Omental fat pad (tissue), 4 donors: Measurements from ENCODE around the gene XCR1. TPM values are rescaled to one million over a fixed set of nuclear protein-coding genes. Genes with fewer than 3 reads are reported as not detected.

Source experiments
- ATAC-seq: fragments of 150-250 bp; one replicate; pipeline ENCODE4 v1.9.1; 2016; ENCODE audit warnings: mild to moderate bottlenecking, moderate library complexity; ENCODE audit not compliant: low FRiP score
- DNase-seq: peaks from one replicate; pipeline ENCODE4 v3.0.0-alpha.2; 2019; ENCODE audit warnings: low spot score
- CTCF ChIP-seq, 3 donors: fragments of 450-650 bp; IDR thresholded peaks; one replicate each; pipeline ENCODE4 v1.5.1; 2016 to 2017; ENCODE audit warnings: antibody characterized with exemption in 3 of 3, mild to moderate bottlenecking in 3 of 3, moderate library complexity in 2 of 3
- total RNA-seq, 4 donors: library from RNA; depleted of rRNA; stranded (reverse); fragments of >200 nt; gene quantifications; one replicate each; pipeline ENCODE4 v1.1.0, GENCODE V29; 2016

Gene XCR1
- total RNA-seq, 4 donors from 2014 or later: 0.06 to 0.12 (median 0.09) TPM; not detected in 1

DNA sequence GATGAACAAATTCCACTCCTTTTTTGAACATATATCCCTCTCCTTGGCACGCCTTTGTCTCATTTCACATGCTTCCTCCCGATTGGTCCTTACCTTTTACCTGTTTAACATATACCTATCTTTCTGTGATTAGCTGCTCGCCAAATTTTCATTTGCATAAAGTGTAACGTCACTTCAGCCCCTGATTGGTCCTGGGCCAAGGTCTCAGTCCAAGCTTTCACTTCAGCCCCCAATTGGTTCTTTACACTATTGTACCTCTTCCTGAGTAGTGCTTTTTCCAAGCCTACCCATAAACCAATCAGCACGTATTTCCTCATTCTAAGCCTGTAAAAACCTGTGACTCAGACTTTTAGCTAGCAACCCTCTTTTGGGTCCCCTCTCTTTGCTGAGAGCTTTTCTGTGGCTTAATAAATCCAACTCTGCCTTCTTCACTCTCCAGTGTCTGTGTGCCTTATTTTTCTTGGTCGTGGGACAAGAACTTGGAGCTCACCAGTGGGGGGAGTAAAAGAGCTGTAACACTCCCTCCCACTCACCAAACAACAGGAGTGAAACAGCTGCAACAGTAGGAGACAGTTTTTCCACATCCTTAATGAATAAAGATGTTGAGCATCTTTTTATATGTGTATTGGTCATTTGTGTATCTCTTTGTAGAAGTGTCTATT lies 584 bp upstream of the XCR1 start:
- DNase-seq (no peak), ATAC-seq (no peak)
- no peak for TF ChIP-seq CTCF (IDR thresholded peaks at IDR 0.05)

GRCh38 chr3:46025139-46025538 lies 2.1 kb downstream of the XCR1 start:
- DNase-seq: no peak

DNA sequence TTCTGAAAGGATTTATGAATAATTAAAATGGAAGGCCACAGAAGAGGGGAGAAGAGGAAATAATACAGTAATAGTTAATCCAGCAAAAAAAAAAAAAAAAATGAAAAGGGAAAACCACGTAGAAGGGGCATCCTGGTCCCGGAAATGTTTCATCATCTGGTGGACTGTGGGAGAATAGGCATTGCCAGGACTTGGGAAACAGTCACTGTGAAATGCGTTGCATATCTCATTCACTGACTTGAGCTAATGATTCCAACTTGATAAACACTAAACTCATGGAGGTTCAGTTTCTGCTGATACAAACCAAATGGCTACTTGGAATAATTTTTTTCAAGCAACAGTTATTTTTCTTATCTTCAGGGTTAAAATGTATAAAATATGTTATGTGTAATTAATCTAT lies 3.2 kb downstream of the XCR1 start:
- ATAC-seq (no peak), DNase-seq (no peak)
- no peak for TF ChIP-seq CTCF (IDR thresholded peaks at IDR 0.05)

More at GRCh38 chr3:46025139-46025538, 2.1 kb downstream of the XCR1 start:
- TF ChIP-seq CTCF (IDR thresholded peaks at IDR 0.05): no peak
- no peak for ATAC-seq

DNA sequence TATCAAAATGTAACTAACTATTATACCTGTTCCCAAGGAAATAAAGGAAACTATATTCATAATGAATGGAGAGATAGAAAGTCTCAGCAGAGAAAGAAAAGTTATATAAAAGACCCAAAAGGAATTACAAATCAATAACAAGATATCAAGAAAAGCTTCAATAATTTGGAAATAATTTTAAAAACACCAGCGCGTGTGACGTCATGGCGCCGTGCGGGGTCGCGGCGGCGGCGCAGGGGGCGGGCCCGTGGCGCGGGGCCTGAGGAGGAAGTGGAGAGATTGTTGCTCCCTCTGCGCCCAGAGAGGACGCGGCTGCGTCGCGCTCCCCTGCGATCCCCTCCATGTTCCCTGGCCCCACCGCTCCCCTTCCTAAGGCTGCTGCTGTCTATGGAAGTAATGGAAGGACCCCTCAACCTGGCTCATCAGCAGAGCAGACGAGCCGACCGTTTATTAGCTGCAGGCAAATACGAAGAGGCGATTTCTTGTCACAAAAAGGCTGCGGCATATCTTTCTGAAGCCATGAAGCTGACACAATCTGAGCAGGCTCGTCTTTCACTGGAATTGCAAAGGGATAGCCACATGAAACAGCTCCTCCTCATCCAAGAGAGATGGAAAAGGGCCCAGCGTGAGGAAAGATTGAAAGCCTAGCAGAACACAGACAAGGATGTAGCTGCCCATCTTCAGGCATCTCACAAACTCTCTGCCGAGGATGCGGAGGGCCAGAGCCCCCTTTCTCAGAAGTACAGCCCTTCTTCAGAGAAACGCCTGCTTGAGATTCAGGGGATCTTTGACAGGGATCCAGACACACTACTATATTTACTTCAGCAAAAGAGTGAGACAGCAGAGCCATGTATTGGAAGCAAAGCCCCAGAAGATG lies 4.1 kb downstream of the XCR1 start:
- DNase-seq (no peak), ATAC-seq (no peak)
- TF ChIP-seq CTCF (IDR thresholded peaks at IDR 0.05): no peak

DNA sequence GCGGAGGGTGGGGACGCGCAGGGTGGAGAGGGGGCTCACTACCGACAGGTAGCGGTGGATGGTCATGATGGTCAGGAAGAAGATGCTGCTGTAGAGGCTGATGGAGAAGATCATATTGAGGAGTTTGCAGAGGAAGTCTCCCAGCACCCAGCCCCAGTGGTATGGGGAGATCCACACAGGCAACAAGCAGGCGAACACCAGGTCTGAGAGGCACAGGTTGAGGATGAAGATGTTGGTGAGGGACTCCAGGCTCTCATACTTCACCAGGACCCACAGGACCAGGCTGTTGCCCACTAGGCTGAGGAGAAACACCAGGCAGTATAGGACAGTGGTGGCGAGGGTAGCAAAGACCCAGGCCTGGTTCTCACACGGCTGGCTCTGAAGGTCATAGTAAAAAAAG lies 5.8 kb downstream of the XCR1 start:
- ATAC-seq (no peak), DNase-seq (no peak)
- no peak for TF ChIP-seq CTCF (IDR thresholded peaks at IDR 0.05)

DNA sequence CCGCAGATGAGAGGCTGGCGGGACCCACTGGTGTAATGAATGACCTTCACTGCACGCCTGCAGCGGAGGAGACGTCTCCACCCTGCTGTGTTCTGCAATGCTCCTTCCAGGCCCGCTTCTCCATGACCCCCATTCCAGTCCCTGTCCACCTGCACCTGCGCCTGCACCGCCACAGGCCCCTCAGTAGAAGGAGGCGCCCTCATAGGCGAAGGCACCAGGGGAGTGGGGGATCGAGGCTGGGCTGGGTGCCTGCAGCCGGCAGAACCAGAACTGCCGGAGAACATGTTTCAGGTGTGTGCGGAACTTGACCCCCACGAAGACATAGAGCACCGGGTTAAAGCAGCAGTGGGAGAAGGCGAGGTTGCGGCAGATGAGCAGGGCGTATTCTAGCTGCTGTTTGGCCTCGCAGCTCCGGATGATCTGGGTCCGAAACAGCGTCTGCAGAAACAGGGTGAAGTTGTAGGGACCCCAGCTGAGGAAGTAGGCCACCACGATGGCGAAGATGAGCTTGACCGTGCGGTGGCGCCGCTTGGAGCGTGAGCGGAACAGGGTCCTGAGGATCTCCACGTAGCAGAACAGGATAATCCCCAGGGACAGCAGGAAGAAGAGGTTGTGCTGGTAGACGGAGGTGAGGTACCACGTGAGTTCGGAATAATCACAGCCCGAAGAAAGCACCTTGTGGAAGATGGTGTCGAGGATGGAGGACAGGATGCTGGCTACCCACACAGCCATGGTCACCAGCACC lies 6.3 kb downstream of the XCR1 start:
- ATAC-seq (no peak), DNase-seq (no peak)
- no peak for TF ChIP-seq CTCF (IDR thresholded peaks at IDR 0.05)
